CD4-positive, alpha-beta memory T cell (primary cell): Measurements from ENCODE around the gene ZNF396. TPM values are rescaled to one million over a fixed set of nuclear protein-coding genes. Genes with fewer than 3 reads are reported as not detected.
A peak's percentile ranks its signal among the peaks of the same experiment; 100 is the strongest.

Source experiments
- CTCF ChIA-PET: fragments of 350-600 bp; sonication (Branson Sonifier 250); formaldehyde crosslinking; loops from one replicate; lab custom pipeline; 2021; ENCODE audit warnings: inconsistent platforms; ENCODE audit not compliant: partially characterized antibody; lab: Charles Lee
- POLR2A ChIA-PET: fragments of 350-600 bp; sonication (Branson Sonifier 250); formaldehyde crosslinking; loops from one replicate; lab custom pipeline; 2021; ENCODE audit not compliant: partially characterized antibody; lab: Charles Lee
- DNase-seq, 5 donors: peaks; one replicate each; pipeline versions ENCODE4 v3.0.0 to v3.0.0-alpha.2; 2020 to 2022; ENCODE audit warnings: mixed read lengths in 1 of 5
- H3K27ac ChIP-seq: one replicate; pipeline ENCODE4 v1.7.0; 2013; ENCODE audit warnings: low read depth, low read length
- H3K27me3 ChIP-seq: 2 replicates; pipeline ENCODE4 v1.7.0; 2013; ENCODE audit warnings: mild to moderate bottlenecking, low read length, moderate library complexity; ENCODE audit not compliant: insufficient read depth
- H3K36me3 ChIP-seq: 2 replicates; pipeline ENCODE4 v1.7.0; 2013; ENCODE audit warnings: mild to moderate bottlenecking, low read length, moderate library complexity; ENCODE audit not compliant: insufficient read depth
- H3K4me1 ChIP-seq: 2 replicates; pipeline ENCODE4 v1.7.0; 2013; ENCODE audit warnings: mild to moderate bottlenecking, low read length, moderate library complexity; ENCODE audit not compliant: insufficient read depth
- H3K4me3 ChIP-seq, 2 donors: one replicate each; pipeline ENCODE4 v1.7.0; 2013; ENCODE audit warnings: low read length in 2 of 2, mild to moderate bottlenecking in 1 of 2
- H3K9me3 ChIP-seq, 2 donors: one replicate each; pipeline ENCODE4 v1.7.0; 2013; ENCODE audit warnings: low read length in 2 of 2, control low read depth in 1 of 2; ENCODE audit not compliant: control insufficient read depth in 1 of 2
- H3K27ac Mint-ChIP-seq, 7 donors: one replicate each; pipeline ENCODE4 v1.8.0; 2020 to 2021; ENCODE audit warnings: mixed read lengths in 7 of 7, mild to moderate bottlenecking in 6 of 7, inconsistent platforms in 3 of 7, moderate library complexity in 3 of 7
- H3K27me3 Mint-ChIP-seq, 2 donors: one replicate each; pipeline ENCODE4 v1.8.0; 2020 to 2021; ENCODE audit warnings: mixed read lengths in 2 of 2
- H3K36me3 Mint-ChIP-seq, 2 donors: one replicate each; pipeline ENCODE4 v1.8.0; 2020 to 2021; ENCODE audit warnings: mixed read lengths in 2 of 2, inconsistent platforms in 1 of 2, mild to moderate bottlenecking in 1 of 2
- H3K4me1 Mint-ChIP-seq, 4 donors: one replicate each; pipeline ENCODE4 v1.8.0; 2020 to 2021; ENCODE audit warnings: mixed read lengths in 4 of 4, mild to moderate bottlenecking in 1 of 4
- H3K4me3 Mint-ChIP-seq, 8 donors: one replicate each; pipeline ENCODE4 v1.8.0; 2020 to 2021; ENCODE audit warnings: mixed read lengths in 8 of 8, mild to moderate bottlenecking in 7 of 8, moderate library complexity in 6 of 8, inconsistent platforms in 3 of 8
- H3K9me3 Mint-ChIP-seq, 8 donors: one replicate each; pipeline ENCODE4 v1.8.0; 2020 to 2021; ENCODE audit warnings: mixed read lengths in 8 of 8, mild to moderate bottlenecking in 5 of 8, inconsistent platforms in 3 of 8, moderate library complexity in 1 of 8
- intact Hi-C: fragments of 100-400 bp; cut with micrococcal nuclease; formaldehyde crosslinking; loops from one replicate; pipeline ENCODE4 v1.15.1; 2023
- polyA plus RNA-seq, 2 donors: library from polyadenylated mRNA; unstranded; fragments of 300-500 nt; fragmentation: Illumina TruSeq; gene quantifications; one replicate each; pipeline ENCODE4 v1.2.3, GENCODE V29; 2021
- total RNA-seq, 2 experiments: library from RNA; stranded (reverse); gene quantifications; one replicate each; pipeline ENCODE4 v1.2.3, GENCODE V29; 2021

The ZNF396 gene
- total and polyA plus RNA-seq, 4 experiments from 2014 or later, result 1.1 to 7.3 (median 3.5) TPM

- CTCF ChIA-PET, result interaction anchor here (1.0 to 2.4 kb wide), 8 partner anchors 10 to 317 kb away, joined by 4 to 11 read pairs (median 6); partner anchors contain the start of gene ZNF397
- H3K27me3 Mint-ChIP-seq, result no peaks in the 10 kb centered on the region
- Histone ChIP-seq H3K4me1 (peaks cover 45% of the 10 kb centered on the region), H3K27ac (peak within 1 kb of the TSS; percentile 99), H3K36me3 (peaks cover 15% of the 10 kb centered on the region), H3K27me3 (no peaks in the 10 kb centered on the region), H3K4me3 (peak within 1 kb of the TSS; percentile 87 to 96), H3K9me3 (no peaks in the 10 kb centered on the region)
- POLR2A ChIA-PET, result interaction anchor here (0.8 to 2.6 kb wide), 15 partner anchors 10 to 628 kb away, joined by 3 to 29 read pairs (median 6); partner anchors contain the start of genes GALNT1, INO80C, RMP24 and ZNF397
- H3K4me3 Mint-ChIP-seq, result peak within 1 kb of the TSS; percentile 94 to 99 (median 98)
- peak; percentile 89 to 95 (median 89) for DNase-seq
- peak within 1 kb of the TSS; percentile 96 to 99 (median 98) for H3K27ac Mint-ChIP-seq
- peaks cover 15 to 35% of the 10 kb centered on the region in 2 donors for H3K36me3 Mint-ChIP-seq
- H3K4me1 Mint-ChIP-seq, result peaks cover 32 to 58% (median 44%) of the 10 kb centered on the region in 4 donors
- no peaks in the 10 kb centered on the region for H3K9me3 Mint-ChIP-seq
- intact Hi-C loops, result loop anchor here (1.0 to 5.0 kb wide), 12 partner anchors 11 to 723 kb away; partner anchors contain the start of genes INO80C, MAPRE2, RMP24 and RPRD1A
Measured at GRCh38 chr18:35343936-35344735, 33.0 kb downstream of the ZNF396 start, which contains the start of gene ZNF24. Gene ZNF24, minus strand, starts transcription at chr18:35344420. Its CDS starts 3,770 bp downstream, at chr18:35340650.

GRCh38 chr18:35343488-35343935 lies 33.6 kb downstream of the ZNF396 start:
- peaks cover 34 to 64% (median 49%) of the 10 kb centered on the region in 4 donors for H3K4me1 Mint-ChIP-seq
- Histone ChIP-seq H3K27ac (peak overlapping the region; percentile 99), H3K36me3 (peaks cover 21% of the 10 kb centered on the region), H3K4me1 (peaks cover 45% of the 10 kb centered on the region), H3K4me3 (peak overlapping the region; percentile 87 to 96), H3K9me3 (no peaks in the 10 kb centered on the region), H3K27me3 (no peaks in the 10 kb centered on the region)
- intact Hi-C loops, result loop anchor here (5.0 kb wide), 1 partner anchor 316 kb away; no protein-coding TSS in a partner anchor
- no peaks in the 10 kb centered on the region for H3K9me3 Mint-ChIP-seq
- ChIA-PET POLR2A (interaction anchor here (1.0 to 2.6 kb wide), 13 partner anchors 9 to 629 kb away, joined by 3 to 29 read pairs (median 7); partner anchors contain the start of genes GALNT1, INO80C, RMP24 and ZNF397), CTCF (interaction anchor here (1.4 to 1.9 kb wide), 4 partner anchors 10 to 316 kb away, joined by 4 to 11 read pairs (median 6); no protein-coding TSS in a partner anchor)
- peaks cover 21 to 41% of the 10 kb centered on the region in 2 donors for H3K36me3 Mint-ChIP-seq
- no peak for DNase-seq
- no peaks in the 10 kb centered on the region for H3K27me3 Mint-ChIP-seq
- H3K27ac Mint-ChIP-seq, result peak overlapping the region; percentile 96 to 99 (median 98)
- H3K4me3 Mint-ChIP-seq, result peak overlapping the region; percentile 94 to 99 (median 98)

- H3K9me3 ChIP-seq, result no peaks in the 10 kb centered on the region
- no peak overlapping the region for H3K27ac ChIP-seq
- H3K36me3 Mint-ChIP-seq, result peaks cover 81 to 84% of the 10 kb centered on the region in 2 donors
- intact Hi-C loops, result no loop called here
- no peaks in the 10 kb centered on the region for H3K27me3 Mint-ChIP-seq
- peaks cover 65% of the 10 kb centered on the region for H3K36me3 ChIP-seq
- peak overlapping the region in 1 of 7 donors; percentile 45 for H3K27ac Mint-ChIP-seq
- POLR2A ChIA-PET, result interaction anchor here (0.6 kb wide), 1 partner anchor 11 kb away, joined by 3 read pairs; no protein-coding TSS in a partner anchor
- H3K27me3 ChIP-seq, result no peaks in the 10 kb centered on the region
- H3K4me1 ChIP-seq, result peaks cover 22% of the 10 kb centered on the region
- no peak for DNase-seq
- H3K4me1 Mint-ChIP-seq, result peaks cover 28 to 55% (median 36%) of the 10 kb centered on the region in 4 donors
- CTCF ChIA-PET, result no interaction called here
- no peaks in the 10 kb centered on the region for H3K9me3 Mint-ChIP-seq
- H3K4me3 Mint-ChIP-seq, result no peak overlapping the region
- H3K4me3 ChIP-seq, result no peak overlapping the region
Measured at GRCh38 chr18:35337286-35337685, 39.9 kb downstream of the ZNF396 start.

- peaks cover 80 to 81% of the 10 kb centered on the region in 2 donors for H3K36me3 Mint-ChIP-seq
- intact Hi-C loops, result no loop called here
- CTCF ChIA-PET, result no interaction called here
Measured at GRCh38 chr18:35335866-35336265, 41.3 kb downstream of the ZNF396 start.

GRCh38 chr18:35334821-35335220 lies 42.3 kb downstream of the ZNF396 start:
- H3K27ac Mint-ChIP-seq, result peak overlapping the region in 4 of 7 donors; percentile 1 to 36 (median 16)
- Histone ChIP-seq H3K27me3 (no peaks in the 10 kb centered on the region), H3K4me1 (no peaks in the 10 kb centered on the region), H3K4me3 (no peak overlapping the region), H3K27ac (no peak overlapping the region), H3K9me3 (no peaks in the 10 kb centered on the region), H3K36me3 (peaks cover 58% of the 10 kb centered on the region)
- H3K27me3 Mint-ChIP-seq, result no peaks in the 10 kb centered on the region
- POLR2A ChIA-PET, result interaction anchor here (0.8 kb wide), 1 partner anchor 9 kb away, joined by 6 read pairs; the partner anchor contains the start of gene ZNF24
- H3K9me3 Mint-ChIP-seq, result no peaks in the 10 kb centered on the region
- no peak overlapping the region for H3K4me3 Mint-ChIP-seq
- H3K4me1 Mint-ChIP-seq, result peaks cover 17 to 34% (median 26%) of the 10 kb centered on the region in 4 donors
- intact Hi-C loops, result no loop called here
- DNase-seq, result no peak
- CTCF ChIA-PET, result interaction anchor here (1.2 kb wide), 1 partner anchor 10 kb away, joined by 4 read pairs; no protein-coding TSS in a partner anchor
- H3K36me3 Mint-ChIP-seq, result peaks cover 70 to 73% of the 10 kb centered on the region in 2 donors

More at GRCh38 chr18:35335866-35336265, 41.3 kb downstream of the ZNF396 start:
- Histone ChIP-seq H3K4me3 (no peak overlapping the region), H3K9me3 (no peaks in the 10 kb centered on the region), H3K27ac (no peak overlapping the region), H3K4me1 (peaks cover 8% of the 10 kb centered on the region), H3K36me3 (peaks cover 66% of the 10 kb centered on the region), H3K27me3 (no peaks in the 10 kb centered on the region)
- POLR2A ChIA-PET, result no interaction called here
- Mint-ChIP-seq H3K27me3 (no peaks in the 10 kb centered on the region), H3K27ac (no peak overlapping the region), H3K9me3 (no peaks in the 10 kb centered on the region), H3K4me3 (no peak overlapping the region), H3K4me1 (peaks cover 23 to 45% (median 34%) of the 10 kb centered on the region in 4 donors)
- no peak for DNase-seq

GRCh38 chr18:35334212-35334611 lies 42.9 kb downstream of the ZNF396 start:
- H3K27me3 Mint-ChIP-seq, result no peaks in the 10 kb centered on the region
- DNase-seq, result no peak
- peaks cover 13 to 28% (median 20%) of the 10 kb centered on the region in 4 donors for H3K4me1 Mint-ChIP-seq
- Histone ChIP-seq H3K4me3 (no peak overlapping the region), H3K36me3 (peaks cover 52% of the 10 kb centered on the region), H3K27ac (no peak overlapping the region), H3K27me3 (no peaks in the 10 kb centered on the region), H3K4me1 (no peaks in the 10 kb centered on the region), H3K9me3 (no peaks in the 10 kb centered on the region)
- no peak overlapping the region for H3K4me3 Mint-ChIP-seq
- intact Hi-C loops, result no loop called here
- peaks cover 64 to 67% of the 10 kb centered on the region in 2 donors for H3K36me3 Mint-ChIP-seq
- CTCF ChIA-PET, result interaction anchor here (1.2 kb wide), 1 partner anchor 9 kb away, joined by 4 read pairs; no protein-coding TSS in a partner anchor
- no peaks in the 10 kb centered on the region for H3K9me3 Mint-ChIP-seq
- POLR2A ChIA-PET, result interaction anchor here (0.8 kb wide), 1 partner anchor 10 kb away, joined by 6 read pairs; the partner anchor contains the start of gene ZNF24
- no peak overlapping the region for H3K27ac Mint-ChIP-seq
